ENCODE data around the gene EPB42. TPM values are rescaled to one million over a fixed set of nuclear protein-coding genes. Genes with fewer than 3 reads are reported as not detected.

The EPB42 gene
- polyA plus RNA-seq, 1 of the 3 experiments (the other 2 are of a cell fraction), result not detected

GRCh38 chr15:43185157-43186002 lies 35.4 kb downstream of the EPB42 start, which contains the start of gene CCNDBP1 (continued):
- TF ChIP-seq ZBTB33 (IDR thresholded peaks at IDR 0.05; ENCODE audit: borderline replicate concordance, low read depth) (no peak), CTCF (IDR thresholded peaks at IDR 0.05) (peak; percentile 59), MAX (IDR thresholded peaks at IDR 0.05; ENCODE audit: low read depth) (peak; percentile 87), EP300 (IDR thresholded peaks at IDR 0.05; ENCODE audit: borderline replicate concordance in 1 of 2, low read depth in 1 of 2, low read length in 1 of 2) (no peak), GATA2 (CRISPR knock-in tag; IDR thresholded peaks at IDR 0.05) (peak; percentile 47), IRF3 (IDR thresholded peaks at IDR 0.05; ENCODE audit: low read depth, low read length) (no peak), PBX3 (IDR thresholded peaks at IDR 0.05) (peak; percentile 21; the same call in 1 of the 2 replicates)

GRCh38 chr15:43184407-43185124 lies 36.3 kb downstream of the EPB42 start:
- Histone ChIP-seq H4K20me1 (ENCODE audit: insufficient read depth) (no peaks in the 10 kb centered on the region), H3K36me3 (replicated peaks in 1 of 2; ENCODE audit: control insufficient read depth in 1 of 2, insufficient read depth in 2 of 2, low read length in 1 of 2) (peaks cover 10 to 17% of the 10 kb centered on the region in 2 experiments), H3K27me3 (ENCODE audit: insufficient read depth) (no peaks in the 10 kb centered on the region), H3F3A (replicated peaks; ENCODE audit: insufficient read depth) (peaks cover 20% of the 10 kb centered on the region), H3K79me2 (ENCODE audit: insufficient read depth) (peaks cover 21% of the 10 kb centered on the region; the same call in 1 of the 2 replicates), H2AFZ (ENCODE audit: low read depth) (peak overlapping the region; percentile 92; the same call in 1 of the 2 replicates), H3K4me3 (ENCODE audit: low read depth in 2 of 2, low read length in 1 of 2) (peak overlapping the region; percentile 75 to 88; a peak in 3 of 4 replicates), H3K9ac (no peak overlapping the region; the same call in 1 of the 2 replicates), H3K27ac (ENCODE audit: low read depth in 2 of 2, low read length in 1 of 2) (peak overlapping the region; percentile 47 to 89; a peak in 3 of 4 replicates), H3K9me3 (no peaks in the 10 kb centered on the region), H3K4me2 (peak overlapping the region; percentile 81; the same call in 1 of the 2 replicates), H3K9me2 (no peaks in the 10 kb centered on the region), H3K4me1 (ENCODE audit: control insufficient read depth in 1 of 2, insufficient read depth in 2 of 2, low read depth in 1 of 2, low read length in 1 of 2) (peaks cover 0 to 10% of the 10 kb centered on the region in 2 experiments; a peak in 3 of 4 replicates)
- DNase-seq, result no peak
- CTCF ChIA-PET, result interaction anchor here (1.2 to 4.1 kb wide), 6 partner anchors 10 to 258 kb away, joined by 3 to 44 read pairs (median 6); no protein-coding TSS in a partner anchor
- POLR2A ChIA-PET, result no interaction called here
- 84% methylated on average over 7 of the region's 9 CpGs for WGBS (ENCODE audit: low lambda C conversion rate)
- TF ChIP-seq TAF1 (IDR thresholded peaks at IDR 0.05; ENCODE audit: borderline replicate concordance, low read depth, low read length) (no peak), IRF3 (IDR thresholded peaks at IDR 0.05; ENCODE audit: low read depth, low read length) (no peak), USF1 (IDR thresholded peaks at IDR 0.05; ENCODE audit: borderline replicate concordance, low read depth) (no peak), TCF12 (IDR thresholded peaks at IDR 0.05) (no peak), NRF1 (IDR thresholded peaks at IDR 0.05; ENCODE audit: low read depth, low read length) (no peak), MEF2A (IDR thresholded peaks at IDR 0.05; ENCODE audit: borderline replicate concordance, low read depth) (no peak), RAD21 (IDR thresholded peaks at IDR 0.05; ENCODE audit: low read length) (no peak), RCOR1 (IDR thresholded peaks at IDR 0.05; ENCODE audit: low read length) (no peak), YY1 (IDR thresholded peaks at IDR 0.05; ENCODE audit: low read depth) (no peak), PBX3 (IDR thresholded peaks at IDR 0.05) (no peak), FOXM1 (IDR thresholded peaks at IDR 0.05; ENCODE audit: low read depth) (no peak), JUND (IDR thresholded peaks at IDR 0.05) (no peak), MXI1 (IDR thresholded peaks at IDR 0.05; ENCODE audit: low read depth, low read length) (no peak)
